ENCODE results near the gene EFNA1.

DNA sequence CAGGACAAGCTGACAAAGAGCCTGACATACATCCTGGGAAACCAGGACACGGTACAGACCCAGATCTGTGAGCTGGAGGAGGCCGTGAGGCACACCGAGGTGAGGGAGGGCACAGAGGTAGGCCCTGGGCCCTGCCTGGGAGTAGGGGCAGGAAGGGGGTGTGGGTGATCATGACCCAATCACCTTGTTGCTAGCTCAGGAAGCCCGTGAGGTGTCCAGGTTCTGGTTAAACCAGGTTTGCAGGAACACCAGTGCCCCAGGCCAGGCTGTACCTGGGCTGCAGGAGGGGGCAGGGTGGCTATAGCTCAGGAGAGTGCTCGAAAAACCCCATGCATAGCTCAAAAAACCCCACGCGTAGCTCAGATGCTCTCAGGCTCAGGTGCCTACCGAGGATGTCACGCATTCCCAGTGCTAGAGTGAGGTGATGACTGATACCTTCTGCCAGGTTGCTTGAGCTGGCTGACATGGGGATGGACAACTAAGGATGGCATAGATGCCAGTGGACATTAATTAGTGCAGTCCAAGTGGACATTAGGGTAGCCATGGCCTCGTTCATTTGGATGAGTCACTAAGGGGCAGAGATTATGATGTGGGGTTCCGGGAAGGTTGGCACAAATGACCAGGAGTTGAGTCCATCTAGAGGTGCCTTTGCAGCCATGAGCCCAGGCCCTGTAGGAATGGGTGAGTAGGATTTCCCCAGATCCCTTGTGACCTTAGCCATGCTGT, 49.7 kb downstream of the EFNA1 start:
- TF ChIP-seq GATA2 (IDR thresholded peaks at IDR 0.05; ENCODE audit: low read depth, low read length) (no peak), GATA3 (IDR thresholded peaks at IDR 0.05; ENCODE audit: low read depth, low read length) (no peak)

All from SH-SY5Y (cell line).